Diencephalon (tissue), 1 donor: ENCODE results near the gene TMCO6. TPM values are rescaled to one million over a fixed set of nuclear protein-coding genes. Genes with fewer than 3 reads are reported as not detected.

ENCODE experiments used
- total RNA-seq: library from RNA; depleted of rRNA; stranded (reverse); fragments of >200 nt; gene quantifications from one replicate; pipeline ENCODE4 v1.2.3, GENCODE V29; 2014

Gene TMCO6
- total RNA-seq = 4.6 TPM

GRCh38 chr5:140639148-140639981 lies at the start of gene TMCO6:
TMCO6 (plus strand) TSS chr5:140639451; CDS start chr5:140639528, 77 bp downstream.

GRCh38 chr5:140633021-140633471 lies 6.2 kb upstream of the TMCO6 start, which contains the start of gene CD14:
CD14 (minus strand) TSS chr5:140633175; CDS start chr5:140633071, 104 bp downstream.

GRCh38 chr5:140664359-140665119 lies 25.3 kb downstream of the TMCO6 start, which contains the start of gene WDR55:
WDR55 (plus strand) TSS chr5:140664904; CDS start chr5:140664913, 9 bp downstream.

GRCh38 chr5:140673187-140673976 lies 34.1 kb downstream of the TMCO6 start, which contains the start of gene DND1:
DND1 (minus strand) TSS chr5:140673576; CDS start chr5:140673542, 34 bp downstream.

GRCh38 chr5:140690941-140691924 lies 52.0 kb downstream of the TMCO6 start, which contains the start of the genes HARS1 and HARS2:
HARS1 (minus strand) TSS chr5:140691370; CDS start chr5:140691304, 66 bp downstream.
HARS2 (plus strand) TSS chr5:140691455; CDS start chr5:140691649, 194 bp downstream.

Other genes with a start within 250 kb of the TMCO6 start
- gene ANKHD1, start 237.6 kb upstream of the TMCO6 start, total RNA-seq = 88.6 TPM
- gene EIF4EBP3, start 91.8 kb upstream of the TMCO6 start, total RNA-seq = not detected
- 23.8 TPM for gene SRA1, start 82.0 kb upstream of the TMCO6 start, total RNA-seq
- 29.8 TPM for gene APBB3, start 74.9 kb upstream of the TMCO6 start, total RNA-seq
- gene SLC35A4, start 74.6 kb upstream of the TMCO6 start, total RNA-seq = 9.7 TPM
- gene CD14, start 6.3 kb upstream of the TMCO6 start, total RNA-seq = 12.9 TPM
- 37.1 TPM for gene NDUFA2, start 8.2 kb downstream of the TMCO6 start, total RNA-seq
- 78.4 TPM for gene IK, start 8.4 kb downstream of the TMCO6 start, total RNA-seq
- 13.4 TPM for gene WDR55, start 25.5 kb downstream of the TMCO6 start, total RNA-seq
- gene DND1, start 34.1 kb downstream of the TMCO6 start, total RNA-seq = 0.69 TPM
- 68.0 TPM for gene HARS1, start 51.9 kb downstream of the TMCO6 start, total RNA-seq
- gene HARS2, start 52.0 kb downstream of the TMCO6 start, total RNA-seq = 28.1 TPM
- 42.9 TPM for gene ZMAT2, start 61.0 kb downstream of the TMCO6 start, total RNA-seq
- gene PCDHA1, start 146.7 kb downstream of the TMCO6 start, total RNA-seq = 13.8 TPM
- 10.4 TPM for gene PCDHA2, start 155.4 kb downstream of the TMCO6 start, total RNA-seq
- gene PCDHA3, start 161.6 kb downstream of the TMCO6 start, total RNA-seq = 20.1 TPM
- 15.0 TPM for gene PCDHA4, start 167.6 kb downstream of the TMCO6 start, total RNA-seq
- gene PCDHA5, start 182.2 kb downstream of the TMCO6 start, total RNA-seq = 9.9 TPM
- 26.3 TPM for gene PCDHA6, start 188.5 kb downstream of the TMCO6 start, total RNA-seq
- 15.2 TPM for gene PCDHA7, start 194.8 kb downstream of the TMCO6 start, total RNA-seq
- 9.5 TPM for gene PCDHA8, start 201.7 kb downstream of the TMCO6 start, total RNA-seq
- gene PCDHA9, start 208.9 kb downstream of the TMCO6 start, total RNA-seq = 11.3 TPM
- gene PCDHA10, start 216.4 kb downstream of the TMCO6 start, total RNA-seq = 11.5 TPM
- gene PCDHA11, start 229.5 kb downstream of the TMCO6 start, total RNA-seq = 22.8 TPM
- 7.4 TPM for gene PCDHA12, start 235.9 kb downstream of the TMCO6 start, total RNA-seq
- 9.9 TPM for gene PCDHA13, start 242.7 kb downstream of the TMCO6 start, total RNA-seq